ENCODE measurements around the gene GRAMD1A.
"Not testable (repeated sequence)": the region's sequence is repeated elsewhere in the genome, so short reads cannot be mapped to it uniquely, and the experiment has no call there.

Gene GRAMD1A

GRCh38 chr19:35038623-35039512 lies 38.7 kb downstream of the GRAMD1A start:
- DNase-seq (ENCODE audit: low read depth): no peak

GRCh38 chr19:35039881-35040825 lies 40.0 kb downstream of the GRAMD1A start:
- no peak for DNase-seq (ENCODE audit: low read depth)

- DNase-seq (ENCODE audit: low read depth): no peak
These were observed 40.9 kb downstream of the GRAMD1A start for GRCh38 chr19:35040826-35041547.

- no peak for DNase-seq (ENCODE audit: low read depth)
These were observed 41.5 kb downstream of the GRAMD1A start, which contains the start of gene HPN for GRCh38 chr19:35041548-35042055. HPN (plus strand) TSS chr19:35041721; CDS start chr19:35042507, 786 bp downstream.

- no peak for DNase-seq (ENCODE audit: low read depth)
These were observed 42.1 kb downstream of the GRAMD1A start for GRCh38 chr19:35042056-35042730.

GRCh38 chr19:35042954-35043604 lies 43.0 kb downstream of the GRAMD1A start:
- DNase-seq (ENCODE audit: low read depth): no peak

GRCh38 chr19:35043906-35044305 lies 43.8 kb downstream of the GRAMD1A start:
- DNase-seq (ENCODE audit: low read depth): no peak

- no peak for DNase-seq (ENCODE audit: low read depth)
These were observed 44.4 kb downstream of the GRAMD1A start for GRCh38 chr19:35044317-35045117.

- DNase-seq (ENCODE audit: low read depth): no peak
These were observed 45.7 kb downstream of the GRAMD1A start for GRCh38 chr19:35045667-35046300.

GRCh38 chr19:35046461-35046860 lies 46.3 kb downstream of the GRAMD1A start:
- no peak for DNase-seq (ENCODE audit: low read depth)

- no peak for DNase-seq (ENCODE audit: low read depth)
These were observed 48.8 kb downstream of the GRAMD1A start for GRCh38 chr19:35048911-35049411.

GRCh38 chr19:35049456-35049855 lies 49.3 kb downstream of the GRAMD1A start:
- no peak for DNase-seq (ENCODE audit: low read depth)

- DNase-seq (ENCODE audit: low read depth): not testable (repeated sequence)
These were observed 50.5 kb downstream of the GRAMD1A start for GRCh38 chr19:35050662-35051061.

GRCh38 chr19:35051268-35051667 lies 51.1 kb downstream of the GRAMD1A start:
- DNase-seq (ENCODE audit: low read depth): not testable (repeated sequence)

- DNase-seq (ENCODE audit: low read depth): no peak
These were observed 51.7 kb downstream of the GRAMD1A start for GRCh38 chr19:35051796-35052195.

- no peak for DNase-seq (ENCODE audit: low read depth)
These were observed 52.6 kb downstream of the GRAMD1A start for GRCh38 chr19:35052599-35053190.

- DNase-seq (ENCODE audit: low read depth): no peak
These were observed 53.7 kb downstream of the GRAMD1A start for GRCh38 chr19:35053667-35054293.

- no peak for DNase-seq (ENCODE audit: low read depth)
These were observed 54.5 kb downstream of the GRAMD1A start for GRCh38 chr19:35054626-35055025.

Measured in T-helper 22 cell (primary cell).